GM03348 (cell line): Measurements from ENCODE around the gene CYP4B1.
A peak's percentile ranks its signal among the peaks of the same experiment; 100 is the strongest.

Experiments
- DNase-seq: peaks from one replicate; pipeline ENCODE4 v3.0.0; 2012; ENCODE audit warnings: low spot score

CYP4B1 gene

DNA sequence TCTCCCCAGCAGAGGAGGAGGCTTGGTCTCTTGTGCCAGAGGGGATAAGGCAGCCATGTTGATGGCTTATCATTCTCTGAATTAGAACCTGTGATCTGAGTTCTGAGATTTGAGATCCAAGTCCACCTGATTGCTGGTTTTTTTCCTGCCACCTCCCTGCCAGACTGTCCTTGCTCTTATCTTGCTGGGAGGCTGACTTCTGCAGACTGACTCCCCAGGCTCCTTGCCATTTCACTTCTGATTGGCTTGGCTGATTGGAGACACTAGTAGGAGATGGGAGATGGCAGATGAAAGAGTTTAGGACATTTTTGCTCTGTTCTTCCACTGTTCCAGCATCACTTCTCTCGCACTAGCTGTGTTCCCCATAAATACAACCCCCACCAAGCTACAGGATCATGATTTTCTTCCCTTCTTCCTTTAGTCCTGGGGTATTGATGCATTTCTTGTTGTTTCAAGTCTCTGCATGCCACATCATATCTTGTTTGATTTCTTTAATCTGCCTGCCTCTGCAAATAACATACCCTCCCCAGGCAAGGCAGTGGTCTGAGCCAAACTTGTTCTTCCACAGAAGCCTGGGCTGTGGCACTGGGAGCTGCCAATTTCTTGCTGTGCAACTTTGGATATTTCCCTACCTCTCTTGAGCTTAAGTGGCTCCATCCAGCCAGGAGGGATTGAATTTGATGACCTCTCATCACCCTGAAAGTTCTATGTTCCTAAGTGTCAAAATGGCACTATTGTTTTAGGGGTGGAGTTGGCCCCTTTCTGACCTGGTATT is 963 bp upstream of the CYP4B1 start:
- DNase-seq = peak; percentile 0

DNA sequence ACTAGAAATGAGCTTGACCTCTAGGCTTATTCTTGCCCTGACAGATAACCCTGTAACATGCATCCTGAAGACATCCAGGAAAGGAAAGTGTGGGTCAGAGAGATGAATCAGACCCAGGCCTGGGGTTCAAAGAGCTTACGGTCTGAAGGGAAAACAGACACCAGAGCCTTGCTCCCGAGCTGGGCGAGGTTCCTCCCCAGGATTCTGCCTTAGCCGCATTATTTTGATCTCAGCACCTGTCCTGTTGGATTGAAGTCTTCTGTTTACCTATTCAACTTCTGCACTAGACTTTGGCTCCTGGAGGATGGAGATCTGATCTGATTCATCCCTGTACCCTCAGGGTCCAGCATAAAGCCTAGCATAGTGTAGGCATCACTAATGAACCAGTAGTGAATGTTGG is 1.9 kb downstream of the CYP4B1 start:
- DNase-seq = peak; percentile 0

DNA sequence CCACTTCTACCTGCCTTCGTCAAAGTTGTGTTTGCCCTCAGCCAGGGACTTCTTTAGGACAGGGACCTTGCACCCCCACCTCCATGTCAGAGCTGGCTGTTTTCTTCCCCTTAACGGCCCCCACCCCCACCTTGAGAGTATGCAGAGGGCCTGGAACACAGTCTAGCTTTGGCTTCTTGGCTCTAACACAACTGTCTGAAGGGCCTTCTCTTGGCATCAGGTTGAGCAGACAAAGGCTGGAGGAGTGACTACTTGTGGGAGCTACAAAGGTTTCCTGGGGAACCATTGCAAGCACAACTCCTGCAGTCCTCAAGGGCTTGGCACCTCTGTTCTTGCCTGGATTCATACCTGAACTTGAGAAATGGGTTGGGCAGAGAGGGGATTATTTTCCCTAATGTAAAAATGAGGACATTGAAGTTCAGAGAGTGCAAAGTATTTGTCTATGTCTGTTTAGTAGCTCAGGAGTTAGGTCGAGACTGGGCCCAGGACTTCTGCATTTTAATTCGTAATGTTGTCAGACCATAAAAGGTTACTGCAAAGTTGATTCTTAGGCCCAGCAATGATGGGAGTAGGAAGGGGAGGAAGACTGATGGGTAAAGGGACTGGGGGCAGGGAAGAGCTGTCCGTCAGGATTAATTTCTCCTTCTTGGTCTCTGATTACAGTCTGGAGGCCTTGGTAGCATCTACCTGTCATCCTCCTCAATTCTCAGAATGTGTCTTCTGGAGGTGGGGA is 2.6 kb downstream of the CYP4B1 start:
- peak; percentile 1 for DNase-seq

DNA sequence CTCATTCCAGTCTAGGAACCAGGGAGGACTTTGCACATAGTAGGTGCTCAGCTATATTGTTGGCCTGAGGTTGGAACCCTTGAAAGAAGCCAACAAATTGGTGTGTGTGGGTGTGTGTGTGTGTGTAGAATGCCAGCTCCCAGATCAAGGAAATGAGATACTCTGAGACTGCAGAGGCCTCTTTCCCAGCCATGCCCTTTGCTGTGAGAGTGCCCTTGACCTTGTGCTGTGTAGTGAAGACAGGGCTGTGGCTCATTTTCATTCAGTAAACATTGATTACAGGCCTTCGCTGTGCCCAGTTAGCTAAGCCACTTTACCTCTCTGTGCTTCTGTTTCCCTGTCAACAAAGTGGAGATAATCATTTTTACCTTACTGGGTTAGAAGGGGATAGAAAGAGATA is 3.2 kb downstream of the CYP4B1 start:
- DNase-seq = peak; percentile 0

DNA sequence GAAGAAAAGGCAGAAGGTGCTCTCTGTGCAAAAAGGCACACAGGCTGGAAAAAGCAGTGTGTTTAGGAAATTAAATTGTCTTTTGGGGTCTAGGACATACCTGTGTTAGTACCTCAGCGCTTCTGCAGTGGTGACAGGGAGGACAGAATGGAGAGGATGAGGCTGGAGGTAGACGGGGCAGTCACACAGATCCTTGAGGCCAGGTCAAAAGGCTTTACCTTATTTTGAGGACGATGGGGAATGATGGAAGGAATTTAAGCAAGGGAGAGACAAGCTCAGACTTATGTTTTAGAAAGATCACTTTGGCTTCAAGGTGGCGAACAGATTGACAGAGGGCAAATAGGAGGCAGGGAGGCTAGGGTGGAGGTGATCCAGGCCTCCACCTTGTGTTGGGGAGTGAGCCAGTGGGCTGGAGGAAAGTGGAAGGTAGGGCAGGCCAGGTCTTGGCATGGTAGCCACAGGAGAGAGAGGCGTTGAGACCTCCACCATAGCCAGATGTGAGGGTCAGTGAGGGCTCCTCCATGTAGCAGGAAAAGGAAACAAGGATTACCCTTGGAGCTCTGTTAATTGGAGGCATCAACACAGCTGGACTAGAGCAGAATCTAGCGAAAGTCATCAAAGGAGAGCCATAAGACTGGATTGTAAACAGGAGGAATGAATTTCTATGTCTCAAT is 4.2 kb downstream of the CYP4B1 start:
- DNase-seq = peak; percentile 0

DNA sequence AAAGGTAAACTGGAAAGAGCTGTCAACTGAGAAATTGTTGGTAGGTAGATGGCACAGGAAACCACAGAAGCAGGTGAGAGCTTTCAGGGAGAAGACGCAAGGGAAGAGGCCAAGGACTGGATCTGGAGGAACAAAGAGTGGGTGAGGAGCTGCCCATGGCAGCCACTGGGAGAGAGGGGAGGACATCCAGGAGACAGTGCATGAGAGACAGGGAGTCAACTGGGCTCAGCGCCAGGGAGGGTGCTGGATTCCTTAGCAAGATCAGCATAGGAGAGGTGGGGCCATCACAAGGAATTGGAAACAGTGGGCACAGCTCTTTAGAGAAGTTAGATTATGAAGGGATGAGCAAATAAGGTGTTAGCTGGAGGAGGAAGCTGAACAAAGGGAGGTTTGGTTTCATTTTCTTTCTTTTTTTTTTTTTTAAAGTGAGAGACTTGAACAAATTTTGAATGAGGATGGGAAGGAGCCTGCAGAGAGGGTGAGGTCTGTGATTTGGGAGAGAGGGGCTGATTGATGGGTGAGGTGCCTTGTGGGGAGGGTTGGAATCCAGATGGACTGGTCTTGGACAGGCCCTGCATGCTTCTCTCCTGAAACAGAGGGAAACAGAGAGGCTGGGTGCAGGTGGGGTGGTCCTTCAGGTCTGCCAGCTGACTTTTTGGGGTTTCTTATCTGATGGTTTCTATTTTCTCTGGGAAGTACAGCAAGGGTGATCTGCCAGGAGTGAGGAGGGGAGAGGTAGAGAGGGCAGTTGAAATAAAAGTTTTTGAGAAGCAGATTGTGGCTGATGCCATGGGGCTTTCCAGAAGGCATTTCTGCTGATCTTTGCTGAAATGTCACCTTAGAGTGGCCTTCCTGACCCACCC is 5.4 kb downstream of the CYP4B1 start:
- DNase-seq = peak; percentile 1

DNA sequence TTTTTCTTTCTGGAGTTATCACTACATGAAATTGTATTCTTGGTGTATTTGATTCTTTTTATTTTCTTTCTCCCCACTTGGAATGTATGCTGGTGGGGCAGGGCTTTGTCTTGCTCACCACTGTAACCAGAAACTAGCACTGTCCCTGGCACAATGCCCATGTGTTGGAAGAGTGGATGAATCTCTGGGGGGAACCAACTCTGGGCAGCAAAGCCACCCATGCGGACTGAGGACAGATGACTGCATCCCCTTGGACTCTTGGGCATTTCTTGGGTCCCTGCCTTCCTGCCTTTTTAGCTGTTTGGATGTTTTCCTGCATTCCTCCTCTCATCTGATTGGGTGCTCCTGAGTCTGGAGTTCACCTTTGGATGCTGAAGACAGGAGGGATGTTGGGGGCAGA is 6.1 kb downstream of the CYP4B1 start:
- DNase-seq = peak; percentile 1

DNA sequence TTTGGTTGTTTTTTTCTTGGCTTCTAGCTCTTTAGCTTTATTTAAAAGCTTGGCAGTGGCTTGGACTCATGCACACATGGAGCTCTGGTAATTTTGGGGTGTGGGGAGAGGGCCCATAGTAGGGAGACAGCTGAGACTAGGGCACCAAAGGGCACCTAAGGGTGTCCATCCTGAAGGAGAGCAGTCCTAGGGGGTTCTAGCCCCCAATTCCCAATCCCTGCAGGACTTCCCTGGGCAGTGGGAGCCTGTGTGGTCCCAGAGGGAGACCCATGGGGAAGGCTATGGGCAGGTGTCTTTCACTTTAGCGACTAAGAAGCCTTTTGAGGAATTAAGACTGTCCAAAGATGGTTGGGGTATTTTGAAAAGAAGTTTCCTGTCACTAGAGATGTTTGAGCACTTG is 6.9 kb downstream of the CYP4B1 start:
- DNase-seq = no peak

DNA sequence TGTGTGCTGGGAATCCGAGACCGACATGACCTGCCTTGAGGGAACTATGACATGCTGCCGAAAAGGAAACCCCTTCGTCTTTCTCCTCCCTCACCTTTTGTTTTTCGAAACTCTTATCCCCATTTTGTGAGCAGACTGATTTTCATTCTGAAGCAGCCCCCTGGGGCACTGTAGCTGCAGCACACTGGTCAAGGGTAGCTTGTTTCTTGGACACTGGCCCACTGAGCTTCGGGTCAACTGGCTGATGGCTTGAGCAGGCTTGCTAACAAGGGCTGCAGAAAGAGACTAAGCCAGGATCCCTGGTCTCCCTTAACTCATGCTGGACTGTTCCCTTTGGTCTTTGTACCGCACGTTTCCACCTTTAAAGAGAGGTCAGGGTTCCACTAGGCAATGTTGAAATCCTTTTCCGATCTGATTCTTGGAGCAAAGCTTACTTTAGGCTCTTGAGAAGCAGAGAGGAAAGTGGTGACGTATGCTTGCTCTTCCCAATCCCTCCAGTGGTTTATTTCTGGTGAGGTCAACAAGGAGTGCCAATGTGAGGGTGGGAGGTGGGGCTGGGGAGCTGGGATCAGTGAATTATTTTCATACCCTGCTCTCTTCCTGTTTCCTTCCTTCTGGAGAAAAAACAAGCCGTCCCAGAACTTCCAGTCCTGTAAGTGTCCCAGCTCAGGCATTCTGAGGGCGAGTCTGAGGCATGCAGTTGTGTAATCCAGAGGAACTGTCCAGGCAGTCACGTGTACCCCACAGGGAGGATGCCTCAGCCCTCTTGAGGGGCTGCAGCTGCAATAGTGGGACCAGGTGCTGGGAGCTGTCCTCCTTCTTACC is 7.6 kb downstream of the CYP4B1 start:
- DNase-seq = peak; percentile 18

DNA sequence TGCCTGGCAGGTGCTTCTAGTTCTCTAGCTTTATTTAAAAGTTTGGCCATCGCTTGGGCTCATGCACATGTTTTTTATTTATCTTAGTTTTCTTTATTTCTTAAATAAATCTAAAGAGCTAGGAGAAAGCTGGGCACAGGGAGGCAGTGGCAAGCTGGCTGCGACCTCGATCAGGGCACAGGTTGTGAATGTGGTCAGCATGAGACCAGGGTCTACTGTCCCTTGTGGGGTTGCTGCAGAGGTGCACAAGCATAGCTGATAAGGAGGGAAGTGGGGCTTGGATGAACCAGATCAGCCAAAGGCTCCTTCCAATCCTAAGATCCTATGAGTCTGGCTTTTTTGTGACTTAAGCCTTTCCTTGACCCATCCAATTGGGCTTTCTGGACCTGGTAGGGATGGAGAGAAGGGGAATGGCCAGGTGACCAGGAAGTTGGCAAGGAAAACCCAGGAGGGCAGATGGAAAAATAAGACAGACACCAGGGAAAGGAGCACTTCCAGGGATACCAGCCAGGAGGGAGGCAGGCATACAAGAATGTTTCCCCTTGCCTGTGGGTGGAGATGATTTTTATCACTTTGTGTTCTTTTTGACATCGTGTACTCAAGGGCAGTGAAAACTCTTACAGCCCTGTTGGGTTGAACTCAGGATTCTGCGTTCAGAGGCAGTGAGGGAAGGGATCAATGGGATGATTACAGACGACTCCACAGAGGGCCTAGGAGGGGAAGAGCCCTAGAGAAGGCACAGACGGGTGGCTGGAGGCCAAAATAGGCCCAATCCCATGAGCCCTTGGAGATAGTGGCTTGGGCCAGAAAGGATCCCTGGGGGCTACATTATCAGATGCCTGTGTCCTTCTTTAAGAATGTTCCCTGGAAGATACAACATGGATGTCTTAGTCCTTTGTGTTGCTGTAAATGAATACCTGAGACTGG is 8.5 kb downstream of the CYP4B1 start:
- DNase-seq = peak; percentile 2

DNA sequence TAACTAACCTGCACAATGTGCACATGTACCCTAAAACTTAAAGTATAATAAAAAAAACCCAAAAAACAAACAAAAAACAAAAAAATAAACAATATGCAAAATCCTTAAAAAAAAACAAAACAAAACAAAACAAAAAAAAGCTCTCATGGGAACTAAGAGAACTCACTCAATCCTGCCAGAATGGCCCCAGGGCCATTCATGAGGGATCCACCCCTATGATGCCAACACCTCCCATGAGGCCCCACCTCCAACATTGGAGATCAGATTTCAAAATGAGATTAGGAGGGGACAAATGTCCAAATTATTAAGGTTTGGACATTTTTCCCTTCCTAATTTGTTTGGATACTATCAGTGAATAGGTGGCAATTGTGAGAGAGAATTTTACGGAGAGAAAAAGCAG is 10.2 kb downstream of the CYP4B1 start:
- no peak for DNase-seq

DNA sequence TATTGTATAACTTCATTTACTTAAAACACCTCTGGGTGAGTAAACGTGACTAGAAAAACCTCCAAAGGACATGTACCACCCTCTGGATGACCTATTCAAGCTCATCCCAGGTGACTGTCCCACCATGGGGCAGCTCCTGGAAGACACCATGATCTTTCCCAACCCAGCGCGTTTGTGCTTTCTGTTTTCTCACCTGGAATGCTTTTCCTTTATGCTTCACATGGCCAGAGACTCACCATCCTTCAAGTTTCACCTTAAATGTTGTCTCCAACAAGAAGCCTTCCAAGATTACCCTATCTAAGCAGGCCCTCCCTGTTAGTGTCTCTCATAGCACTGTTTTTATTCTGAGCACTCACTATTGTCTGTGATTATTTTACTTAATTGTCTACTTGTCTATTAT is 11.1 kb downstream of the CYP4B1 start:
- DNase-seq = no peak

DNA sequence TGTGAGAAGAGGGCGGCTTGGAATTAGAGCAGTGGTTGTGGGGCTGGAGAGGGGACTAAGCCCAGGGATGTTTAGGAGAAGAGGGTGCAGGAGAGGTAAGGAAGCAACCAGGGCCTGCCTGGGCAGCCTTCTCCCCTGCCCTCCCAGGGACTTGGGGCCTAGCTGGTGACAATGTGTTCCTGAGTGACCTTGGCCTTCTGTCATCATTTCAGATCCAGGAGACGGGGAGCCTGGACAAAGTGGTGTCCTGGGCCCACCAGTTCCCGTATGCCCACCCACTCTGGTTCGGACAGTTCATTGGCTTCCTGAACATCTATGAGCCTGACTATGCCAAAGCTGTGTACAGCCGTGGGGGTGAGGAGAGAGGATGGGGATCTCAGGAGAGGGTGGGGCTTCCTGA is 11.8 kb downstream of the CYP4B1 start:
- DNase-seq = no peak

DNA sequence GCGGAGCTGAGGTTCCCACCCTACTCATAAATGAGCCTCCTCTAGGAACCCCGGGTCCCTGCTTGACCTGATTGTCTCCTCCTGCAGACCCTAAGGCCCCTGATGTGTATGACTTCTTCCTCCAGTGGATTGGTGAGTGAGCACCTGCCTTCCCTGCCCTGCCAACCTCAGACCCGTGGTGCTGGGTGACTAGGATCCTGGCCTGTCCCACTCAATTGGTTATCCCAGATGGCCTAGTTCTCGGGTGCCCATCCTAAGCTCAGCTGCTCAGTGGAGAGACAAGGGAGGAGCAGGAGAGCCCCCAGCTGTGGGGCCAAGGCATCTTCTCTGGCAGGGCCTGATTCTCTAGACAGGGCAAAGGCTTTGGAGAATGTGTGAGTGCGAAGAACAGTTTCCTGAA is 12.2 kb downstream of the CYP4B1 start:
- DNase-seq = no peak

DNA sequence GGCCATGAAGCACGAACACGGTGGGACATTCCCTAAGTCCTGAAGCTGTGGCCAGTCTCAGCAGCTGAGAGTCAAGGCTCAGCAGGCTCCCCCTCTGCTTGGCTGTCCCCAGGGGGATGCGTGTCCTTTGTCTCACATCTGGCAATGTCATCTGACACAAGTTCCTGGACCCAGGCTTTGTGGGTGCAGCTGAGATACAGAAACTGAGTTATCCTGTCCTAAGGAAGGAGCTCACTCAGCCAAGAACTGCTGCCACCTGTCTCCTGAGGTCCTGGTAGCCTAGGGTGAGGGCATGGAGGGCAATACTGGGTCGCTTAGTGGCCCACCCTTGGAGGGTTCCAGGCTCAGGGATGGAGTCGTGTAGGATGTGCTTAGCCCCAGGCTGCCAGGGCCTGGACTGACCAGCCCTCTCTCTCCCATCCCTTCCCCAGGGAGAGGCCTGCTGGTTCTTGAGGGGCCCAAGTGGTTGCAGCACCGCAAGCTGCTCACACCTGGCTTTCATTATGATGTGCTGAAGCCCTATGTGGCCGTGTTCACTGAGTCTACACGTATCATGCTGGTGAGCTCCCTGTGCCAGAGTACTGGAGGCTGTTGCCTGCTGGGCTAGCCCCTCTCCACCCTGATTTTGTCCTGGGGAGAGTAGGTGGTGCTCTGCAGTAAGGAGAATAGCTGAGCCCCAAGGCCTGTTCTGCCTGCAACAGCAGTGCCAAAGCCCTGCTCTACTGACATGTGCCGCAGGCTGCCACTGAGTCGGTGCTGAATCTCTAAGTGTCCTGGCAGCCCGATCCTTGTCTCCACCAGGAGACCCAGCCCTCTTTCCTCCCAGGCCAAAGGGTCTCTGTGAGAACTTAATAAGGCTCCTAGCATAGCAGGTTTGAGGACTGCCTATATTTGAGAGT is 13.5 kb downstream of the CYP4B1 start:
- DNase-seq = no peak

DNA sequence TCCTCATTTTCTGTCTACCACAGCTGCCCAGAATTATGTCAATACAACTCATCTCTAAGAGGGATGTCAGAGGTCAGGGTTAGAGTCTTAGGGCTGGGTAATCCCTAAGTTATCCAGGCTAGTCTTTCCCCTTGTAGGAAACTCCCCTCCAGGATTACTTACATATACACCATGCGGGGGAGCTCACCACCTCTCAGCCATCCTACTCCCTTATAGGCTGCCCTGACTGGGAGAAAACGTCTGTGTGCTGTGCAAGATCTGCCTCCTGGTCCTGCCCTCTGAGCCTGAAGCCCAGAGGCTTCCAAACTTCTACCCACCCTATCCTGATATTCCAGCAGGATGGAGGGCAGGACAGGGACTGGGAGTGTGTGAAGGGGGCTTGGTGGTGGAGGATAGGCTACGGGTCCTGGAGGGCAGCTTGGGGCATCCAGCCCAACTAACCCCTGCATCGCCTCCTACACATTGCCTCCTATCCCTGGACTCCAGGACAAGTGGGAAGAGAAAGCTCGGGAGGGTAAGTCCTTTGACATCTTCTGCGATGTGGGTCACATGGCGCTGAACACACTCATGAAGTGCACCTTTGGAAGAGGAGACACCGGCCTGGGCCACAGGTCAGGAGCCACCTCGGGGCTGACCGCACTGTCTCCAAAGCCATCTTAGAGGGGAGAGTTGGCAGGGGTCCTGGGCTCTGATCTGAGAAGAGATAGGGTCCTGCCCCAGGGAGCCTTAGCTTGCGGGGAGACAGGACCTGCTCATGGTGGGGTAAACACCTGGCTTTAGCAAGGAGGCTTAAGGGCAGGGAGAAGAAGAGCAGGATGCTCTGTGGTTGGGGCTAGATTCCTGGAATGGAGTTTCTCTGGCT is 14.4 kb downstream of the CYP4B1 start:
- no peak for DNase-seq

DNA sequence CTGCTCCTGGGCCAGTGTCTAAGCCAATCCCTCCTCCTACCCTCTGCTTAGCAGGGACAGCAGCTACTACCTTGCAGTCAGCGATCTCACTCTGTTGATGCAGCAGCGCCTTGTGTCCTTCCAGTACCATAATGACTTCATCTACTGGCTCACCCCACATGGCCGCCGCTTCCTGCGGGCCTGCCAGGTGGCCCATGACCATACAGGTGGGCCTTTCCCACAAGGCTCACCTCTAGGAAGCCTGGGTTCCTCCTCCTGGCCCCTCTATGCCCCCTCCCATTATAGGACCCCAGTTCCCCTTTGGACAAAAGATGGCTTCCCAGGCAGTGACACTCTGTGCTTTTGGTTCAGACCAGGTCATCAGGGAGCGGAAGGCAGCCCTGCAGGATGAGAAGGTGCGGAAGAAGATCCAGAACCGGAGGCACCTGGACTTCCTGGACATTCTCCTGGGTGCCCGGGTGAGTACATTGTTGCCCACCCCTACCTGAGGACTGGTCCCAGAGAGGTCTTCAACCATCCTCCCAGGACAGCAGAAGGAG is 15.1 kb downstream of the CYP4B1 start:
- DNase-seq = no peak

DNA sequence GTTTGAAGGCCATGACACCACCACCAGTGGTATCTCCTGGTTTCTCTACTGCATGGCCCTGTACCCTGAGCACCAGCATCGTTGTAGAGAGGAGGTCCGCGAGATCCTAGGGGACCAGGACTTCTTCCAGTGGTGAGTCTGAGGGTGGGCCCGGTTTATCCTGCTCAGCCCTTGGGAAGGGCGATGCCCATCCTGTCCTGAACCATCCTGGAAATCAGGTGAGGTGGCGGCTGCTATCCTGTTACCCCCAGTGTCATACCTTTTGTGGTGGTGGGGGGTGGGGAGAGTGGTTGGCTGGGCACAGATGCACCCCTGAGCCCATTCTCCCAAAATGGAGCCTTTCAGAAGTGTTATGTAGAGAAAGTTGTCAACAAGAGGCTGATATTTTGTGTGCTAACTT is 16.3 kb downstream of the CYP4B1 start:
- no peak for DNase-seq
